T-helper 1 cell (primary cell): ENCODE results near the gene PDE4D.

Source experiments
- DNase-seq, 5 donors: peaks; one replicate each; pipeline ENCODE4 v3.0.0-alpha.2; 2012 to 2020

Gene PDE4D

DNA sequence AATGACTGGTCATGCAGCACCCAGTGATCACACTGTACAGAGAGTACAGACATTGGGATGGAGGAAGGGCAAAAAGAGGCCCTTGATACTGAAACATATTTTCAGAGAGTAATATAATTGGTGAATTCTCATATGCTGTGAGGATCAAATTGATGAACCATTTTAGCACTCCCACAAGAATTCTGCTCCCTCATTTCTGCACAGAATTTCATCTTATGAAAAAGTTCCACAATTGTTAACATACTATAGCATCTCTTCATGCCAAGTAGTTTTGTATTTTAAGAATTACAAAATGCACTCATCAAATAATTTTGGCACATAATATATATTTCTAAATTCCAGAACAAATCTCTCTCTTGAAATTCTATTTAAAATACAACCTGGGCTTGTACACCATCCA is 351.2 kb downstream of the PDE4D start:
- no peak for DNase-seq

- no peak for DNase-seq
Measured at GRCh38 chr5:59540366-59540765, 353.2 kb downstream of the PDE4D start.

- no peak for DNase-seq
Measured at GRCh38 chr5:59538750-59539121, 354.8 kb downstream of the PDE4D start.

GRCh38 chr5:59537961-59538749 is 355.4 kb downstream of the PDE4D start:
- no peak for DNase-seq

GRCh38 chr5:59536875-59537274 is 356.7 kb downstream of the PDE4D start:
- DNase-seq: no peak

DNA sequence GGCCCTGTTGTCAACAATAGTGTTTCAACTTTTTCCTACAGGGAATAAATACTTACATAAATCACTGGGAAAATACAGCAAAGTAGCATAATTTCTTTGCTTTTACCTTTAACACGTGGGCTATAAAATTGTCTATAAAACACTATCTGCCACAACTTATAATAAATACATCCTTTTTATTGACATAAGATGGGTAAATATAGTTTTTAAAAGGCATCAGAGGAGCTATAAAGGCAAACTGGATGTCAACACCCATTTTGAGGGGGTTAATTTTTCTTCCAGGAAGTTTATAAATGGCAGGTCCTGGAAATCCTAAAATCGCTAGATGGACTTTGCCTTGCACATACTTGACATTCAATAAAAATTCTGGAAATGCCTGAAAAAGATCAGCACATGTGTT is 358.0 kb downstream of the PDE4D start:
- no peak for DNase-seq

GRCh38 chr5:59533730-59534108 is 359.8 kb downstream of the PDE4D start:
- DNase-seq: no peak

GRCh38 chr5:59532979-59533729 is 360.4 kb downstream of the PDE4D start:
- DNase-seq: no peak

DNA sequence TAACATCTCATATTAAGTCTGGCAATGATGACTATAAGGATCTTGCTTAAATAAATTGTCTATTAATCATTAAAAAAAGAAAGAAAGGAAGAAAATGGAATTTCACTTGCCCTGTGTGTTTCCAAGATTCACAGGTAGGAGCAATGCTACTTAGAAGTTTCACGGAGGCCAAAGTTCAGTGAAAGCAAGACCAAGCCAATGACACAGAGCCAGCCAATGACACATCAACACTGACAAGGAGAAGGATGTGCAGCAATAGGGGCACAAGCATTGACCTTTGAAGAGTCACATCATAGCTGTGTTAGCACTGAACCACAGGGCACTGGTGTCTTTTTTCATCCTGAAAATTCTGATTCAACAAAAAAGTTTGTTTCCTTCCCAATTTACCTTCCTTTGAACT is 364.3 kb downstream of the PDE4D start:
- no peak for DNase-seq

DNA sequence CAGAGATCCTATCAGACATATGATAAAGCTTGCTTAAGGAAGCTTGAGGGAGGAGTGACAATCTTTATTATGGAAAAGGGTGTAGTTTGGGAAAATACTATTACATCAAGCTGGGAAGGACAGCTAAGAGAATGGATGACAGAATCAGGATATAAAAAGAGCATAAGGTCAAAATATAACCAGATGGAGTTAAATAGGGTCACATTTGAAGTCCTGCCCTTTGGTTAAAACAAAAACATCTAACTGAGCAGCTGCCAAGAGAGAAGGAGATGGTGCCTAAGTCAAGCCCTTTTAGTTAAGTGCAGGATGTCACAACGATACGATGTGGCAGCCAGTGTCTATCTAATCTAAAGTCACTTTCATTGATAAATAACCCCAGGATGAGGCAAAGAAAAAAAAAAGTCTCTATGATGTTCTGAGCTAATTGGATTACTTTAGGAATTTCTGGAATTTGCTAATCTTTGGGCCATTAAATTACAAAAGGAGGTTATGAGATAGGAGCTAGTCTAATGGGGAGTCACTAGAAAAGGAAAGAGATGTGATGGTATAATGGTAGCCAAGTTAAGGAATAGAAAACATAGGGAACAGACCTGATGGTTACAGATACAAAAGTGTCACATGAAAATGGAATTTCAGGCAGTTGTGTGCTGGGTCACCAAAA is 365.2 kb downstream of the PDE4D start:
- no peak for DNase-seq

- no peak for DNase-seq
Measured at GRCh38 chr5:59525957-59526356, 367.6 kb downstream of the PDE4D start.

- DNase-seq: no peak
Measured at GRCh38 chr5:59525311-59525710, 368.2 kb downstream of the PDE4D start.

DNA sequence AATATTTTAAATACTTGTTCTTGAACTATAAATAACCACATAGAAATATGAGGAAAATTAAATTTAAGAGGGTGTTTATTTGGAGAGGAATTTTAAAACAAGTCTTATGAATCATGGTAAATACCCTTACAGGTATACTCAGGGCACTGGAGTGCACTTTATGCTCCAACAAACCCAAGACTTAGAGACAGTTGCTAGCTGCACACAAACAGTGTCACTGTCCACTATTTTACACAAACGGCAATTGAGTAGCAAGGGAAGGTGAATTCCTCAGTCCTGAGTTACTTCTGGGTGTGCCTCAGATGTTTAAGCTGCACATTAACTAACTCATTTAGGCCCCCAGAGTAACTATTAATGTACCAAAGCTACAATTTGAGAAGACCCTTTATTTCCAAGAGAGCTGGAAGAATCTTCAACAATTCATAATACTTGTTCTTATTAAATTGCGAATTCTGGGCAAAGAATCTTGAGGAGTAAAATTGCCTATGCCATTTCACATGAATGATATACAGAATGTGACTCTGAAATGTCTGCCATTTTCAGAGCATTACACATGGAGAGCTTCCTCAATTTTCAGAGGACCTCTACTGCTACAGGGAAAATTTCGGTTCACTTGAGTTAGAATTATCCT is 371.2 kb downstream of the PDE4D start:
- DNase-seq: no peak

DNA sequence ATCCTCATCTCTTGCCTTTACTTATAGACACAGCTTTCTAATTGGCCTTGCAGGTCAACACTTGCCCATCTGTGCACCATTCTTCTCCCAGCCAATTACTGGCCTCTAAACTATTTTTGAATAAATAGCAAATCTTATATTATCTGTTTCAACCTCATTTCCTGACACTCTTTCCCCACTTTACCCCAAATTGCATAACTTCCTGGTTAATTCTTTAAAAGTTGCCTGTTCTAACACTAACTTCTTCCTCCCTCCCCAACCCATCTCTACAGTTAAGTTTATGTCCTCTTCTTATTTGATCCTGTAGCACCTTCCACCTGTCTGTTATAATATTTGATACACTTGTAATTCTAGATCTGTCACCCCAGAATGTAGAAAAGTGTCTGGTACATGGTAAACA is 372.1 kb downstream of the PDE4D start:
- no peak for DNase-seq

DNA sequence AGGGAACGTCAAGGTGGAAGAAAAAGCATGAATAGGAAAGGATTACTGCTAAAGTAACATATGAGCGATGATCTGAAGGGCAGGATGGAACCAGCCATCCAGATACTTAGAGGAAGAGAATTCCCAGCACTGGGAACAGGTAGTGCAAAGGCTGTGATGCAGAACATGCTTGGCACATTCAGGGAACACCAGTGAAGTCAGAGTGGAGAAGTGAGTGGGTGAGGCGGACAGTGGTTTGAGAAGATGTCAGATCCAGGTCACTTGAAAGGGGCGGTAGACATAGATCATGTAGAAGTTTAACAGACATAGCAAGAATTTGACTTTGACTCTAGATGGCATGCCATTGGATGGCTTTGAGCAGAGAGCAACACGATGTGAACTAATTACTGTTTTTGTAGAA is 374.2 kb downstream of the PDE4D start:
- no peak for DNase-seq

DNA sequence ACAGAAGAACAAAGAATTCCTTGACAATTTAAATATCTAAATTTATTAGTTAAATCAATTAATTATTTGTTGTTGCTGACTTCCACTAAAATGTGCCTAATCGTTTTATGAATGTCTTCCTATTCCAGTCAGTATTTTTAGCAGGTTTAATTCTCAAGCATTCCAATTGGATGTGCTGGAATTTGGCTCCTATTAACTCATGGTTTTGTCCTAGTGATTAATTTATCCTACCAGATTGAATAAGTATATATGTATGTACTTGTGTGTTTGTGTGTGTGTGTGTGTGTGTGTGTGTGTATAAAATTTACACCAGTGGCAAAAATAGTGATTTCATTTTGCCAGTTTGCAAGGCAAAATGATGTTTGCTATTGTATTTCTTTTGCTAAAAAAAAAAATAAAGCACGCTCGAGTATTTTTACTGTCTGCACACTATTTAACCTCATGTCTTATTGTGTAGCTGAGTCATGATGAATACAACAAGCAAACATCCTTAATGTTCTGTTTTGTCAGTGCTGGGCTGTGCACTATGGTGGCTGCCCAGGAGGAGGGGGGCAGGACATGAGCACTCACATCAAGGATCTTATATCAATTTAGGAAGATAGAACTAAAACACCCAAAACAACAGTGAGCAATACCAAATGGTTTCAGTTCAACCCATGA is 375.5 kb downstream of the PDE4D start:
- DNase-seq: no peak

- DNase-seq: no peak
Measured at GRCh38 chr5:59516161-59516560, 377.4 kb downstream of the PDE4D start.

- DNase-seq: no peak
Measured at GRCh38 chr5:59506285-59506877, 387.1 kb downstream of the PDE4D start.

DNA sequence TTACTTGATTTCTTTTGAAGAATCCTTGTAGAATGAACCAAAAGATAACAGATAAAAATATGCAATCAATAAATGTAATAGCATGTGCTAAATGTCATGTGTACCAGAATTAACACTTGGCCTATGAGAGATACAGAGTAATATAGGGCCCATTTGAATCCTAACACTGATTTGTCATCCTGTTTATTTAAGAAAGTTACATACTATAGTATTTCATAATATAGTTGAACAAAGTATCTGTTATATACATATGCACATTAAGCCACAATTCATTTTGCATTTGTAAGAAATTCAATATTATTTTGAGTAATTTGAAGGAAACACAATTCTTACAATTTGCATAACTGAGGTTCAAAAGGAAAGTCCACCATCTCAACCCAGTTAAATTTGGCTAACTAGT is 389.5 kb downstream of the PDE4D start:
- DNase-seq: no peak

DNA sequence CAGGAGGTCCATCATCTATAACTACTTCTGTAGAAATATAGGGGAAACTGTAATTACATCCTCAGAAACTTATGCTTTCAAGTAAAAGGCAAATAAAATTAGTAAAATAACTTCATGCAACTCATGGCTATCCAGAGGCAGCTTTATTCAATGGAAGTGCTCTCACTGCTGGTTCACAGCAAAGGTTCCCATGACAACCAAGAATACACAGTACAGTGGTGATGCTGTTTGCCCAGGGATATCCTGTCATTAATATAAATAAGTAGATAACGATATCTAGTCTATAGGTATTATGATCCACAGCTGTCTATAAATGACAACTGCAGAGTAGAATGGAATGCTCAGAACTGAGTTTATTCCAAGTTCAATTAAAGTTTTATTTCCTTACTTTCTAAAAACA is 390.3 kb downstream of the PDE4D start:
- no peak for DNase-seq

DNA sequence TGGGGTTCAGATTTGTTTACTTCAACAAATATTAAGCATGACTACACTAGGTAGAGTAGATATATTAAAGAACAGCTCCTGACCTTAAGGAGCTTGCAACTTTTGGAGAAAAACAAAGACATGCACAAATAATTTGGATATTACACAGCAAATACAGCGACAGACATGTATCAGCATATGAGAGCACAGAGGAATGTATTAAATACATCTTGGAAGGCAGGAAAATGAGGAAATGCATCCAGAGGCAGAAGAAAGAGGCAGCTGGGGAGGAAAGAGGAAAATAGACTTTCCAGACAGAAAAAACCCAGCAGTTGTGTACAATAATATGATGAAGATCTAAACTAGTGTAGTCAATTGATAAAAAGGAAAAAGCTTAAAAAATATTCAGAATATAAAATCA is 392.2 kb downstream of the PDE4D start:
- no peak for DNase-seq

GRCh38 chr5:59500014-59500413 is 393.5 kb downstream of the PDE4D start:
- no peak for DNase-seq

- no peak for DNase-seq
Measured at GRCh38 chr5:59497207-59497606, 396.3 kb downstream of the PDE4D start.
